Tibial nerve (tissue), 4 donors: ENCODE measurements around the gene SLC6A9.

Experiments used
- CTCF ChIP-seq, 5 experiments: fragments of 200-600 bp in 3 of 5; fragments of 450-650 bp in 2 of 5; sonication (generic) in 3 of 5; IDR thresholded peaks; one replicate each; pipeline ENCODE4 v1.5.1; 2016 to 2019; ENCODE audit warnings: antibody characterized with exemption in 5 of 5, mild to moderate bottlenecking in 3 of 5, moderate library complexity in 2 of 5
- EP300 ChIP-seq, 2 donors: sonication (generic); formaldehyde crosslinking; IDR thresholded peaks; one replicate each; pipeline ENCODE4 v1.6.1; 2017; ENCODE audit warnings: antibody characterized with exemption in 2 of 2, mild to moderate bottlenecking in 1 of 2

- no peak for TF ChIP-seq EP300 (IDR thresholded peaks at IDR 0.05)
- no peak for TF ChIP-seq CTCF (IDR thresholded peaks at IDR 0.05)
Measured at GRCh38 chr1:44071461-44071860, 40.2 kb upstream of the SLC6A9 start.
